C4-2B (cell line): ENCODE results near the gene LANCL3.
"Not testable (repeated sequence)": the region's sequence is repeated elsewhere in the genome, so short reads cannot be mapped to it uniquely, and the experiment has no call there.

Experiments
- H3K27ac ChIP-seq: fragments of 450-650 bp; 2 replicates; pipeline ENCODE4 v1.5.1; 2017
- CTCF ChIP-seq: fragments of 450-650 bp; conservative IDR thresholded peaks from 2 replicates; pipeline ENCODE4 v1.5.1; 2017; ENCODE audit warnings: mild to moderate bottlenecking
- ZFX ChIP-seq: fragments of 450-650 bp; IDR thresholded peaks from 2 replicates; pipeline ENCODE4 v1.6.1; 2017

The LANCL3 gene

GRCh38 chrX:37641859-37642258, 70.4 kb downstream of the LANCL3 start:
- TF ChIP-seq ZFX (no peak), CTCF (no peak)
- no peak overlapping the region for H3K27ac ChIP-seq

- TF ChIP-seq CTCF: no peak
- TF ChIP-seq ZFX: no peak
- no peak overlapping the region for H3K27ac ChIP-seq
Measured at GRCh38 chrX:37644381-37645305, 73.2 kb downstream of the LANCL3 start.

GRCh38 chrX:37646254-37646653, 74.8 kb downstream of the LANCL3 start:
- TF ChIP-seq CTCF (peak; percentile 38), ZFX (no peak)
- H3K27ac ChIP-seq: no peak overlapping the region

DNA sequence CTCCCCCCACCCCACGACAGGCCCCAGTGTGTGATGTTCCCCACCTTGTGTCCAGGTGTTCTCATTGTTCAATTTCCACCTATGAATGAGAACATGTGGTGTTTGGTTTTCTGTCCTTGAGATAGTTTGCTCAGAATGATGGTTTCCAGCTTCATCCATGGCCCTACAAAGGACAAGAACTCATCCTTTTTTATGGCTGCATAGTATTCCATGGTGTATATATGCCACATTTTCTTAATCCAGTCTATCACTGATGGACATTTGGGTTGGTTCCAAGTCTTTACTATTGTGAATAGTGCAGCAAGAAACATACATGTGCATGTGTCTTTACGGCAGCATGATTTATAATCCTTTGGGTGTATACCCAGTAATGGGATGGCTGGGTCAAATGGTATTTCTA, 79.4 kb downstream of the LANCL3 start:
- H3K27ac ChIP-seq: not testable (repeated sequence)

DNA sequence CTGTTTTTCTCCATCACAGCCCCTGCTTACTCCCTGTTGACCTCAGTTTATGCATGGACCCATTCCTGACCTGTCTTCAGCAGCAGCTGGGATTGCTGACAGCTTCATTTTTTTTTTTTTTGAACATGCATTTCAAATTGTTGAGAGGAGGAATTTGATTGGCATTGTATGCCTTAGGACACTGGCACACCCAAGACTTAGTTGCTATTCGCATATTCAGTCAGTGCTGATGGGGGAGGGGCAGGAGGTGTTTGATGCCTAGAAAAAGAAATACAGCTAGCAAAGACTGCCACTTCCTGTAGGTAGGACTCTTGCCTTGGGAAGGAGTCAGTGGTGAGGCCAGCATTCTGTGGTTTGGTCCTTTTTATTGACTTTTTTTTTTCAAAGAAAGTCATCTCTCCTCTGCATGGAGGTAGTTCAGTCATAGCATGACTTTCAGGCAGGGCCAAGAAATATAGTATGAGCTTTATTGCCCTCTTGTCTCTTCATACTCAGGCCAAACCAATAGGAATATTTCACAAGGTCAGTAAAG, 80.5 kb downstream of the LANCL3 start:
- TF ChIP-seq ZFX: no peak
- TF ChIP-seq CTCF: no peak
- H3K27ac ChIP-seq: no peak overlapping the region

DNA sequence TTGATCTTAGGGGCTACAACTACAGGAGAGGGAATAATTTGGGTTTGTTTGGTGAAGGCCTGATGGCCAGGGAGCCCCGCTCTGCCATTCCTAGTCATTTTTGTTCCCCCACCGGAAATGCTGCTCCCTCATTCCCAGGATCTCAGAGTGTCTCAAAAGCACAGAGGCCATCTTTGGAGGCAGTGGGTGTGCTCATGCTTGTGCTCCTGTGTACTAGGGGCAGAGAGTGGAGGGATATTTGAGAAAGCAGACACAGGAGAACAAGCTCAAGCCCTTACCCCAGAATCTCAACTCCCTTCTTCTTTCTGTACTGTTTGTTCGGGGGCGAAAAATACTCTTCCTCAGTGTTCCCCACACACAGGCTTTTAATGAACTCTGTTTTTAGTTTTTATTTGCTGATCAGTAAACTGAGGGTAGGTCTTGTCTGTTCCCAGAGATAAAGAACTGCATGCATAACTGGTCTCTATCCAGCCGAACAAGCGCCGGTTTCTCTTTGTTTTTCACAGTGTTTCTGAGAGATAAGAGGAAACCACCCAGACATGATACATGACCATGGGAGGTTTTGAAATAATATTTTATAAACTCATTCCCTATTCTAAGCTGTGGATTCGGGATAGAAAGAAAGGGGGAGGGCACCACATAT, 81.2 kb downstream of the LANCL3 start:
- TF ChIP-seq ZFX (no peak), CTCF (no peak)

GRCh38 chrX:37653397-37654085, 82.1 kb downstream of the LANCL3 start:
- TF ChIP-seq ZFX (no peak), CTCF (no peak)
- no peak overlapping the region for H3K27ac ChIP-seq

More for the DNA sequence above, 81.2 kb downstream of the LANCL3 start:
- no peak overlapping the region for H3K27ac ChIP-seq
